HEK293 (cell line): ENCODE results near the gene ACOT8.

Experiments used
- CTCF ChIA-PET: fragments of 350-600 bp; formaldehyde crosslinking; extraction: SDS; loops from one replicate; lab custom pipeline; 2021; ENCODE audit warnings: antibody characterized with exemption; lab: Yijun Ruan, JAX
- POLR2A ChIA-PET: fragments of 300-600 bp; formaldehyde crosslinking; extraction: SDS; loops from one replicate; lab custom pipeline; 2020; ENCODE audit warnings: antibody characterized with exemption, inconsistent platforms; lab: Yijun Ruan, JAX
- H3K27ac ChIP-seq: fragments of 200-500 bp; sonication (Bioruptor generic); 2 replicates; pipeline ENCODE4 v1.5.1; 2014; ENCODE audit warnings: low read depth, low read length, control low read depth, inconsistent platforms; ENCODE audit errors: extremely low read depth
- H3K36me3 ChIP-seq, 2 experiments: fragments of 200-500 bp in 1 of 2; sonication (Bioruptor generic) in 1 of 2; 1 replicate in 1 of 2; 2 replicates in 1 of 2; pipeline ENCODE4 v1.5.1; 2014 to 2017; ENCODE audit warnings: inconsistent platforms in 2 of 2, low read length in 2 of 2; ENCODE audit not compliant: control insufficient read depth in 2 of 2, insufficient read depth in 1 of 2
- H3K4me1 ChIP-seq: fragments of 200-500 bp; sonication (Bioruptor generic); 2 replicates; pipeline ENCODE4 v1.5.1; 2014; ENCODE audit warnings: mild to moderate bottlenecking, low read length, inconsistent platforms; ENCODE audit not compliant: control insufficient read depth, insufficient read depth
- H3K4me3 ChIP-seq: 2 replicates; pipeline ENCODE4 v1.5.1; 2011; ENCODE audit warnings: low read depth, mild to moderate bottlenecking, control low read depth, low read length, moderate library complexity
- H3K9me3 ChIP-seq: fragments of 200-500 bp; sonication (Bioruptor generic); 2 replicates; pipeline ENCODE4 v1.5.1; 2014; ENCODE audit warnings: low read depth, low read length, inconsistent platforms; ENCODE audit not compliant: control insufficient read depth, insufficient read depth
- GLI4 ChIP-seq: fragments of 450-650 bp; formaldehyde crosslinking; IDR thresholded peaks from 2 replicates; pipeline ENCODE4 v1.5.1; 2016; ENCODE audit warnings: missing biosample characterization, missing genetic modification characterization
- HOXA7 ChIP-seq: sonication (generic); formaldehyde crosslinking; IDR thresholded peaks from 2 replicates; pipeline ENCODE4 v1.8.1; 2022; ENCODE audit warnings: missing genetic modification reagents, borderline replicate concordance
- IKZF3 ChIP-seq: fragments of 450-650 bp; IDR thresholded peaks from 2 replicates; pipeline ENCODE4 v1.5.0; 2018; ENCODE audit warnings: missing biosample characterization, mild to moderate bottlenecking, missing genetic modification characterization, moderate library complexity
- OSR2 ChIP-seq: fragments of 450-650 bp; formaldehyde crosslinking; IDR thresholded peaks from 2 replicates; pipeline ENCODE4 v1.5.1; 2016; ENCODE audit warnings: missing biosample characterization, missing genetic modification characterization
- OVOL3 ChIP-seq: fragments of 450-650 bp; formaldehyde crosslinking; IDR thresholded peaks from 2 replicates; pipeline ENCODE4 v1.5.1; 2016; ENCODE audit warnings: missing biosample characterization, missing genetic modification characterization
- SP2 ChIP-seq: fragments of 450-650 bp; formaldehyde crosslinking; IDR thresholded peaks from 2 replicates; pipeline ENCODE4 v1.5.1; 2016; ENCODE audit warnings: missing biosample characterization, missing genetic modification characterization
- SP7 ChIP-seq: fragments of 450-650 bp; formaldehyde crosslinking; IDR thresholded peaks from 2 replicates; pipeline ENCODE4 v1.5.1; 2016; ENCODE audit warnings: missing biosample characterization, missing genetic modification characterization
- WT1 ChIP-seq: fragments of 450-650 bp; formaldehyde crosslinking; IDR thresholded peaks from 2 replicates; pipeline ENCODE4 v1.5.1; 2016; ENCODE audit warnings: missing biosample characterization, missing genetic modification characterization
- ZBTB21 ChIP-seq: fragments of 450-650 bp; formaldehyde crosslinking; IDR thresholded peaks from 2 replicates; pipeline ENCODE4 v1.5.1; 2017; ENCODE audit warnings: missing biosample characterization, missing genetic modification characterization
- ZEB2 ChIP-seq: fragments of 450-650 bp; formaldehyde crosslinking; IDR thresholded peaks from 2 replicates; pipeline ENCODE4 v1.5.1; 2016; ENCODE audit warnings: missing biosample characterization, missing genetic modification characterization
- ZFP69B ChIP-seq: fragments of 450-650 bp; formaldehyde crosslinking; IDR thresholded peaks from 2 replicates; pipeline ENCODE4 v1.5.1; 2016; ENCODE audit warnings: missing biosample characterization, missing genetic modification characterization
- ZNF114 ChIP-seq: fragments of 450-650 bp; formaldehyde crosslinking; IDR thresholded peaks from 2 replicates; pipeline ENCODE4 v1.5.0; 2017; ENCODE audit warnings: missing biosample characterization, missing genetic modification characterization
- ZNF132 ChIP-seq: fragments of 450-650 bp; formaldehyde crosslinking; IDR thresholded peaks from 2 replicates; pipeline ENCODE4 v1.5.1; 2017; ENCODE audit warnings: missing biosample characterization, missing genetic modification characterization, borderline replicate concordance
- ZNF155 ChIP-seq: fragments of 450-650 bp; formaldehyde crosslinking; IDR thresholded peaks from 2 replicates; pipeline ENCODE4 v1.5.1; 2016; ENCODE audit warnings: missing biosample characterization, missing genetic modification characterization
- ZNF18 ChIP-seq: fragments of 450-650 bp; formaldehyde crosslinking; IDR thresholded peaks from 2 replicates; pipeline ENCODE4 v1.5.1; 2016; ENCODE audit warnings: missing biosample characterization, missing genetic modification characterization
- ZNF184 ChIP-seq: fragments of 450-650 bp; IDR thresholded peaks from 2 replicates; pipeline ENCODE4 v1.5.1; 2018; ENCODE audit warnings: missing biosample characterization, mild to moderate bottlenecking, missing genetic modification characterization
- ZNF341 ChIP-seq: fragments of 450-650 bp; formaldehyde crosslinking; IDR thresholded peaks from 2 replicates; pipeline ENCODE4; 2016; ENCODE audit warnings: low read depth, missing biosample characterization, missing genetic modification characterization
- ZNF354C ChIP-seq: fragments of 450-650 bp; formaldehyde crosslinking; IDR thresholded peaks from 2 replicates; pipeline ENCODE4 v1.5.1; 2016; ENCODE audit warnings: missing biosample characterization, missing genetic modification characterization, low read depth, borderline replicate concordance
- ZNF366 ChIP-seq: fragments of 450-650 bp; formaldehyde crosslinking; conservative IDR thresholded peaks from 2 replicates; pipeline ENCODE4 v1.5.1; 2016; ENCODE audit warnings: missing biosample characterization, missing genetic modification characterization
- ZNF391 ChIP-seq: fragments of 450-650 bp; formaldehyde crosslinking; IDR thresholded peaks from 2 replicates; pipeline ENCODE4 v1.5.1; 2016; ENCODE audit warnings: low read depth, missing biosample characterization, missing genetic modification characterization, borderline replicate concordance
- ZNF398 ChIP-seq: fragments of 450-650 bp; formaldehyde crosslinking; IDR thresholded peaks from 2 replicates; pipeline ENCODE4 v1.5.1; 2017; ENCODE audit warnings: missing biosample characterization, missing genetic modification characterization
- ZNF558 ChIP-seq: fragments of 450-650 bp; formaldehyde crosslinking; IDR thresholded peaks from 2 replicates; pipeline ENCODE4 v1.5.1; 2016; ENCODE audit warnings: missing biosample characterization, missing genetic modification characterization
- ZNF692 ChIP-seq: fragments of 450-650 bp; formaldehyde crosslinking; IDR thresholded peaks from 2 replicates; pipeline ENCODE4 v1.5.1; 2016; ENCODE audit warnings: missing biosample characterization, missing genetic modification characterization
- ZNF747 ChIP-seq: fragments of 450-650 bp; formaldehyde crosslinking; IDR thresholded peaks from 2 replicates; pipeline ENCODE4 v1.5.1; 2016; ENCODE audit warnings: missing biosample characterization, missing genetic modification characterization
- ZSCAN18 ChIP-seq: fragments of 450-650 bp; formaldehyde crosslinking; IDR thresholded peaks from 2 replicates; pipeline ENCODE4 v1.5.1; 2016; ENCODE audit warnings: missing biosample characterization, missing genetic modification characterization
- ZSCAN5A ChIP-seq: fragments of 450-650 bp; formaldehyde crosslinking; IDR thresholded peaks from 2 replicates; pipeline ENCODE4 v1.5.1; 2016; ENCODE audit warnings: missing biosample characterization, missing genetic modification characterization

The ACOT8 gene

GRCh38 chr20:45860560-45861220 is 3.5 kb upstream of the ACOT8 start (continued):
- TF ChIP-seq ZNF398 = peak; percentile 26; the same call in 1 of the 2 replicates
- peak; percentile 78 for TF ChIP-seq WT1 (tag by site-specific recombination)
- TF ChIP-seq OSR2 = peak; percentile 90
- no peak for TF ChIP-seq GLI4 (tag by site-specific recombination)
- TF ChIP-seq ZNF391 (tag by site-specific recombination) = 0 out of 2 replicates have a peak, but pooled peaks have one; percentile 11
- peak; percentile 81 for TF ChIP-seq ZBTB21 (tag by site-specific recombination)
- TF ChIP-seq SP2 (tag by site-specific recombination) = peak; percentile 17; the same call in 1 of the 2 replicates
- 0 out of 2 replicates have a peak, but pooled peaks have one; percentile 25 for TF ChIP-seq ZSCAN5A (tag by site-specific recombination)
- peak; percentile 87 for TF ChIP-seq SP7
- TF ChIP-seq ZNF18 (tag by site-specific recombination) = 0 out of 2 replicates have a peak, but pooled peaks have one; percentile 45
- no peak for TF ChIP-seq OVOL3
- TF ChIP-seq ZNF692 = peak; percentile 87
- peak; percentile 74; the same call in 1 of the 2 replicates for TF ChIP-seq ZNF184
- TF ChIP-seq ZNF366 (tag by site-specific recombination) = peak; percentile 82
- TF ChIP-seq ZEB2 (tag by site-specific recombination) = peak; percentile 56; the same call in 1 of the 2 replicates
- peak; percentile 53 for TF ChIP-seq ZFP69B
- no peak for TF ChIP-seq ZNF155 (tag by site-specific recombination)
- TF ChIP-seq, all 188 proteins: peak for 28

- Histone ChIP-seq H3K27ac (no peak overlapping the region), H3K4me1 (peaks cover 5% of the 10 kb centered on the region), H3K36me3 (peaks cover 0 to 2% of the 10 kb centered on the region in 2 experiments; a peak in 1 of 3 replicates), H3K4me3 (no peak overlapping the region), H3K9me3 (no peaks in the 10 kb centered on the region)
- POLR2A ChIA-PET = no interaction called here
- CTCF ChIA-PET = interaction anchor here (1.4 kb wide), 1 partner anchor 61 kb away, joined by 5 read pairs; no protein-coding TSS in a partner anchor
- TF ChIP-seq OSR2 = no peak
- TF ChIP-seq ZNF132 (tag by site-specific recombination) = no peak
- TF ChIP-seq ZSCAN18 (tag by site-specific recombination) = no peak
- TF ChIP-seq ZNF354C (tag by site-specific recombination) = no peak
- TF ChIP-seq ZNF747 (tag by site-specific recombination) = no peak
- TF ChIP-seq IKZF3 (tag by site-specific recombination) = no peak
- no peak for TF ChIP-seq ZSCAN5A (tag by site-specific recombination)
- no peak for TF ChIP-seq ZNF558 (tag by site-specific recombination)
- no peak for TF ChIP-seq ZNF114 (tag by site-specific recombination)
- TF ChIP-seq HOXA7 (CRISPR knock-in tag) = no peak
- no peak for TF ChIP-seq ZNF341 (tag by site-specific recombination)
These were observed 2.7 kb upstream of the ACOT8 start for GRCh38 chr20:45859916-45860315.
